MCF 10A (cell line): ENCODE results near the gene STK24. TPM values are rescaled to one million over a fixed set of nuclear protein-coding genes. Genes with fewer than 3 reads are reported as not detected.

Experiments used
- BruUV-seq: library from RNA; stranded (reverse); fragments of 400-500 nt; replicated peaks from 2 replicates; lab custom pipeline; 2021; lab: Mats Ljungman, UMichigan
- CTCF ChIA-PET: fragments of 300-600 bp; sonication (Branson Sonifier 250); formaldehyde crosslinking; extraction: SDS; loops from one replicate; lab custom pipeline; 2021; ENCODE audit warnings: antibody characterized with exemption, inconsistent platforms; lab: Yijun Ruan, JAX
- POLR2A ChIA-PET: fragments of 300-600, 350-650 bp; sonication (Branson Sonifier 250); formaldehyde crosslinking; extraction: SDS; loops from one replicate; lab custom pipeline; 2020; ENCODE audit warnings: antibody characterized with exemption, inconsistent platforms; lab: Yijun Ruan, JAX
- DNase-seq: peaks from one replicate; pipeline ENCODE4 v3.0.0-alpha.2; 2018; ENCODE audit not compliant: unreplicated experiment
- H3K27ac Mint-ChIP-seq: one replicate; pipeline ENCODE4 v1.8.0; 2022; ENCODE audit warnings: mild to moderate bottlenecking, low read depth, mixed read lengths; ENCODE audit not compliant: unreplicated experiment
- H3K27me3 Mint-ChIP-seq: one replicate; pipeline ENCODE4 v1.8.0; 2022; ENCODE audit warnings: mixed read lengths; ENCODE audit not compliant: insufficient read depth, unreplicated experiment
- H3K36me3 Mint-ChIP-seq: one replicate; pipeline ENCODE4 v1.8.0; 2022; ENCODE audit warnings: mild to moderate bottlenecking, moderate library complexity, mixed read lengths; ENCODE audit not compliant: insufficient read depth, unreplicated experiment
- H3K4me1 Mint-ChIP-seq: one replicate; pipeline ENCODE4 v1.8.0; 2022; ENCODE audit warnings: mixed read lengths; ENCODE audit not compliant: insufficient read depth, unreplicated experiment
- H3K4me3 Mint-ChIP-seq: one replicate; pipeline ENCODE4 v1.8.0; 2022; ENCODE audit warnings: mild to moderate bottlenecking, moderate library complexity, mixed read lengths; ENCODE audit not compliant: unreplicated experiment
- H3K9me3 Mint-ChIP-seq: one replicate; pipeline ENCODE4 v1.8.0; 2022; ENCODE audit warnings: mixed read lengths; ENCODE audit not compliant: unreplicated experiment
- intact Hi-C: fragments of 100-400 bp; cut with micrococcal nuclease; formaldehyde crosslinking; loops from 2 replicates; pipeline ENCODE4 v1.14.1; 2022
- total RNA-seq: library from RNA; stranded (reverse); gene quantifications from 2 replicates; pipeline ENCODE4 v1.2.3, GENCODE V29; 2022
- TF ChIP-seq, protein P1 (sequence below): fragments of 200-600 bp; IDR thresholded peaks from one replicate; pipeline ENCODE4 v1.8.0; 2022; ENCODE audit warnings: antibody characterized with exemption, mild to moderate bottlenecking; ENCODE audit not compliant: unreplicated experiment

The STK24 gene
- total RNA-seq, 1 experiment from 2014 or later = 200 TPM

DNA sequence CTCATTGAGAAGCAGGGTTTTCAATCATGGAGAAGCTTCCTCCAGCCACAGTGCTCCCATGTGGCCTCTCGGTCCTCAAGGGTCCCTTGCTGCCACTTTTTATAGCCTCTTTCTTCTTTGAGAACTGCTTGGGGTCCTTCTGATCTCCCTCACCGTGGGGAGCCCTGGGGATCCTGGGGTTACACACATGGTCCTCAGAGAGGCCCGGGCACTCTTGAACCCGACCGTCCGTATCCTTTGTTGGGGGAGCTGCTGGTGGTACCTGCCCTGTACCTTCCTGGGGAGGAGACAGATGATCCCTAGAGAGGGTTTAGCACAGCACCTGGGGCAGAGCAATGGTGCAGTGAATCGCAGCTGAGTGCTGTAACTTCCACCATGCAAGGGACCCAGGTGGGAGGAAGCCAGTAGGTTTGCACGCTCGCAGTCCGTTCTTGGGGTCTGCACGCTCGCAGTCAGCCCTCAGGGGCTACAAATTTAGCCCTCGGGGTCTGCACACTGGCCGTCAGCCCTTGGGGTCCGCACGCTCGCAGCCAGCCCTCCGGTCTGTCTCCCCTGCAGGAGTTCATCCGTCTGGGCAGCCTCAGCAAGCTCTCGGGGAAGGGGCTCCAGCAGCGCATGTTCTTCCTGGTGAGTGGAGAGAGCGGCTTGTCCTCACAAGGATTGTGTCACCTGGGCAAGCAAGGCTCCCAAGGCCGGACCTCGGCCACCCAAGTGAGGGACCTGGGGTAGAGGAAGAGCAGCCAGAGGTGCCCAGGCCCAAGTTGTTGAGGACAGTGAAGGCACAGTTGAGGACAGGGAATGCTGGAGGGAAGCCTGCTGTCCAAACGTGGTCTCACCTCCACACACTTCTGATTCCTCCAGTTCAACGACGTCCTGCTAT, 138.4 kb downstream of the STK24 start:
- intact Hi-C loops = no loop called here

DNA sequence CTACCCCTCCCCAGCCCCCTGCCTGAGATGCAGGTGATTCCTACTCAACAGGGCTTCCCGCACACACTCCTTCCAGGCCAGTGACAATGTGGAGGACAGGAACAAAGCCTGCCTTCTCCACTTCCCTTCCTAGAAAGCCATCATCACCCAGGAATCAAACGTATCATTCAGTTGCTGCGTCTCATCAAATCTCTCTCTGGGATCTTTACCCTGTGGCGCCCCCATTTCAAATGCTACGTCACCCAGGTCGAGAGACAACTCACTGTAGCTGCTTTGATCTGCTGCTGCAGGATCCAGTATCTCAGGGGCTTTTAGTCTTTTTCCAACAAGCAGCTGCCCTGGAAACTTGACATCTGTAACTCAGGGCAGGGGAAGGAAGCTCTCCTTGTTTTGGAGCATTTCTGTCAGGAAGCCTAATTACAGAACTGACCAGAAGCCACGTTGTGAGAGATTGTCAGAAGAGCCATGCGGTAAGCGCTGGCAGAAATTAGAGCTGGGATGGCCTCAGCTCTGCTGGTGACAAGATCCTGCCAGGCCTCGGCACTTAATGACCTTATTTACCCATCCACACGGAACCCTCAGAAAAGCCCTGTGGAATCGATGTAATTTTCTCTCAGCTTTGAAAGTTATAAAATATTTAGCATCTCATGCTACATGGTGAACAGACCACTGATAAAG, 140.5 kb downstream of the STK24 start:
- Mint-ChIP-seq H3K27ac (no peak overlapping the region), H3K4me3 (no peak overlapping the region), H3K4me1 (no peaks in the 10 kb centered on the region), H3K36me3 (no peaks in the 10 kb centered on the region), H3K27me3 (no peaks in the 10 kb centered on the region), H3K9me3 (no peaks in the 10 kb centered on the region)
- ChIA-PET CTCF (interaction anchor here (0.6 to 1.9 kb wide), 5 partner anchors 9 to 581 kb away, joined by 3 to 8 read pairs (median 4); no protein-coding TSS in a partner anchor), POLR2A (no interaction called here)
- TF ChIP-seq, protein P1, sequence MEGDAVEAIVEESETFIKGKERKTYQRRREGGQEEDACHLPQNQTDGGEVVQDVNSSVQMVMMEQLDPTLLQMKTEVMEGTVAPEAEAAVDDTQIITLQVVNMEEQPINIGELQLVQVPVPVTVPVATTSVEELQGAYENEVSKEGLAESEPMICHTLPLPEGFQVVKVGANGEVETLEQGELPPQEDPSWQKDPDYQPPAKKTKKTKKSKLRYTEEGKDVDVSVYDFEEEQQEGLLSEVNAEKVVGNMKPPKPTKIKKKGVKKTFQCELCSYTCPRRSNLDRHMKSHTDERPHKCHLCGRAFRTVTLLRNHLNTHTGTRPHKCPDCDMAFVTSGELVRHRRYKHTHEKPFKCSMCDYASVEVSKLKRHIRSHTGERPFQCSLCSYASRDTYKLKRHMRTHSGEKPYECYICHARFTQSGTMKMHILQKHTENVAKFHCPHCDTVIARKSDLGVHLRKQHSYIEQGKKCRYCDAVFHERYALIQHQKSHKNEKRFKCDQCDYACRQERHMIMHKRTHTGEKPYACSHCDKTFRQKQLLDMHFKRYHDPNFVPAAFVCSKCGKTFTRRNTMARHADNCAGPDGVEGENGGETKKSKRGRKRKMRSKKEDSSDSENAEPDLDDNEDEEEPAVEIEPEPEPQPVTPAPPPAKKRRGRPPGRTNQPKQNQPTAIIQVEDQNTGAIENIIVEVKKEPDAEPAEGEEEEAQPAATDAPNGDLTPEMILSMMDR = no peak
- DNase-seq = no peak
- intact Hi-C loops = no loop called here
- BruUV-seq = no TSS peak

More for the DNA sequence above, 138.4 kb downstream of the STK24 start:
- no peaks in the 10 kb centered on the region for H3K36me3 Mint-ChIP-seq
- H3K4me3 Mint-ChIP-seq = no peak overlapping the region
- no peak overlapping the region for H3K27ac Mint-ChIP-seq
- POLR2A ChIA-PET = no interaction called here
- H3K27me3 Mint-ChIP-seq = no peaks in the 10 kb centered on the region
- no TSS peak for BruUV-seq
- H3K9me3 Mint-ChIP-seq = no peaks in the 10 kb centered on the region
- CTCF ChIA-PET = interaction anchor here (0.6 to 1.5 kb wide), 4 partner anchors 9 to 405 kb away, joined by 3 to 8 read pairs (median 3); no protein-coding TSS in a partner anchor
- peaks cover 4% of the 10 kb centered on the region for H3K4me1 Mint-ChIP-seq
- DNase-seq = no peak
- TF ChIP-seq, protein P1 = no peak

DNA sequence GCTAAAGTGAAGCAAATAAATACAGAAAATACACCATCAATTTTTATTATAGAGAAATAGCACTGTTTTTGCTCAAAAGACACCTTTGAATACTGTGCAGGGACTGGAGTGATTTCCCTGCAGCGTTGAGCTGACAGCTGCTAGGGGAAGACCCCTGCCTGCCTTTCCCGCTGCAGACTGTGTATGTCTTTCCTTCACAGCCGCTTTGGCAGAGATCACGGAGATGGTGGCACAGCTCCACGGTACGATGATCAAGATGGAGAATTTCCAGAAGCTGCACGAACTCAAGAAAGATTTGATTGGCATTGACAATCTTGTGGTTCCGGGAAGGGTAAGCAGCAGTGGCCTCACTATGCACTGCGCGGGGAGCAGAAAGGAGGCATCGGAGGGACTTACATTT, 141.5 kb downstream of the STK24 start:
- intact Hi-C loops = no loop called here
- Mint-ChIP-seq H3K36me3 (no peaks in the 10 kb centered on the region), H3K4me3 (no peak overlapping the region), H3K4me1 (no peaks in the 10 kb centered on the region), H3K27ac (no peak overlapping the region), H3K27me3 (no peaks in the 10 kb centered on the region), H3K9me3 (no peaks in the 10 kb centered on the region)
- DNase-seq = no peak
- no TSS peak for BruUV-seq
- ChIA-PET POLR2A (no interaction called here), CTCF (interaction anchor here (0.8 to 2.4 kb wide), 3 partner anchors 10 to 217 kb away, joined by 3 to 11 read pairs (median 5); no protein-coding TSS in a partner anchor)
- TF ChIP-seq, protein P1 = no peak

DNA sequence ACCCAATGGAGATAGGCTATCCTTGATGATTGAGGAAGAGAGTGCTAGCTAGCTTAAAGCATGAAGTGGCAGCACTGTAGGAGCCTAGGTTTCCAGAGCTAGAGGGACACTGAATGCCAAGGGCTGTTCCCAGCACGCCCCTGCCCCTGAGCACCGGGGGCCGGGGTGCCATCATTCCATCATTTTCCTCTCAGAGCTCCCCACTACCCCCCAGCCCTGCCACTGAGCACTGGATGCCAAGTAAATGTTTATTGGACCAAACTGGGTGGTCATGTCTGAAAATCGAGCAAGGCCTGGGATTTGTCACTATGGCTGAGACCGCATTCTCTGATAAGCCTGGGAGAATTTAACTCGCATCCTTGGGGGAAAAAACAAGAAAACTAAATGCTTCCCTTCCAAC, 142.8 kb downstream of the STK24 start:
- intact Hi-C loops = no loop called here
- TF ChIP-seq, protein P1 = no peak
- Mint-ChIP-seq H3K9me3 (no peaks in the 10 kb centered on the region), H3K36me3 (no peaks in the 10 kb centered on the region), H3K27ac (no peak overlapping the region), H3K4me1 (no peaks in the 10 kb centered on the region), H3K27me3 (no peaks in the 10 kb centered on the region), H3K4me3 (no peak overlapping the region)
- BruUV-seq = no TSS peak
- no peak for DNase-seq
- ChIA-PET POLR2A (no interaction called here), CTCF (interaction anchor here (0.6 to 2.4 kb wide), 2 partner anchors 12 to 174 kb away, joined by 5 to 11 read pairs; no protein-coding TSS in a partner anchor)
